Activated naive CD4-positive, alpha-beta T cell treated with anti-CD3 and anti-CD28 coated beads, Interleukin-2, amount 50 U/mL, for 16 hours (primary cell): Measurements from ENCODE around the gene YES1.

Experiments
- DNase-seq: peaks from one replicate; pipeline ENCODE4 v3.0.0-alpha.2; 2020

Gene YES1

GRCh38 chr18:811892-812375, at the start of gene YES1:
TSS of gene YES1 (minus strand) at chr18:812242. CDS start at chr18:756827, 55,415 bp downstream.
- peak; percentile 65 for DNase-seq

DNA sequence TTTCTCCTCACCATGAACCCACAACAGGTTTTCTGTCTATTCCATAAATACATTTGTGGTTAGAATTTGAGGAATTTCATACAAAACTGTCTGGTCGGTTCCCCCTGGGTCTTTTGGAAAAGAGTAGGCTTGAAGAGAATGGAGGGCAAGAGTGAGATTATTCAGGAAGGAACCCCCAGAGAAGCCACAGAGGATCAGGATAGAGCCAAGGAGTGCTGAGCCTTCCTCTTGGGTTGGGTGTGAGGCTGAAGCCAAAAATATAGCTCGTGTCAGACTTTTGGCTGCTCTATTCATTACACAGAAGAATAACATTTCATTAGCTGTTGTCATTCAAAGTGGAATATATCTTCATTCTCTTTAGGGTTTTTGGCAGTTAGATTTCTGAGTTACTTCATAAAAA, 45.9 kb upstream of the YES1 start:
- DNase-seq: no peak

GRCh38 chr18:853471-853870, 41.4 kb upstream of the YES1 start:
- DNase-seq: no peak

- no peak for DNase-seq
Measured at GRCh38 chr18:850960-851359, 38.9 kb upstream of the YES1 start.

DNA sequence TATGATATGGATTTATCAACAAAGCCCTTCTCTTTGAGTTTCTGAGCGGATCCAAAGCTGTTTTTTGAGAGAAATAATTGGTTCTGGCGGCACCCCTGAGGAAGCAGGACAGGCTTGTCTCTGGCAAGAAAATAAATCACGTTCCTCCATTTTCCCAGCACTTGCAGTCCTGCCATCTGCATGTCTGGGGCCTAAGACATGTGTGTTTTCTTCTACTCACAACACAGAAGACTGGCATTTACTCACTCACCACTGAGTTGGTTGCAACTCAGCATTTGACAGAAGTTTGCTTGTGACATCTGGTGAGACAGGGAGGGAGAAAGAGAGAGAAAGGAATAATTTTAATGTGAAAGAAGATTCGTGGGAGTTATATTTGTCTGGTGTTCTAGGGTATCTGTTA, 37.0 kb upstream of the YES1 start:
- DNase-seq: no peak

GRCh38 chr18:848062-848861, 36.2 kb upstream of the YES1 start:
- DNase-seq: no peak

DNA sequence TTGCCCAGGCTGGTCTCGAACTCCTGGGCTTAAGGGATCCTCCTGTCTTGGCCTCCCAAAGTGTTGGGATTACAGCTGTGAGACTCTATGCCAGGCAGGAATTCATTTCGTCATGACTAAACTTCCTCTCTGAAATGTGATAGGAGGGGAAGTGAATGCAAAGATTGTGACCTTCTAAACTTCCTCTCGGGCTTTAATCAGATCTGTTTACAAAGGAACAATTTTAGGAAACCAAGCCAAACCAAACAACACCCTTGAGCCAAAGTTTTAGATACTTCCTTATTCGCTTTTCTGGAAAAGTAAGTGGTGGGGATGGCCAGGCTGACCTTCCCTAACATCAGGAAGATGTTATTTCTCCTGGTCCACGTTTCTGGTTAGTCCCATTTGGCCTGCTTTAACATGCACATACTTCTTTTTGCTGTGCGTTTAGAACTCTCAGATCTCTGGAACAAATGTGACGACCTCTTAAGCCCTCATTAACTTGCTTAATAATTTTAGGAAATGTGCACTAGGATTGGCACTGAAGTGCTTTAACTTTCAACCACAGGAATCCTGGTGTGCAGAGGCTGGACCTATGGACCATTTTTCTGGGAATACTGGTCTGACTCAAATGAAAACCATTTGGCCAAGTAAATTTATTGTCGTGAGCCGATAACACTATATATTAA, 33.2 kb upstream of the YES1 start:
- no peak for DNase-seq

- DNase-seq: no peak
Measured at GRCh38 chr18:841647-842370, 29.8 kb upstream of the YES1 start.

DNA sequence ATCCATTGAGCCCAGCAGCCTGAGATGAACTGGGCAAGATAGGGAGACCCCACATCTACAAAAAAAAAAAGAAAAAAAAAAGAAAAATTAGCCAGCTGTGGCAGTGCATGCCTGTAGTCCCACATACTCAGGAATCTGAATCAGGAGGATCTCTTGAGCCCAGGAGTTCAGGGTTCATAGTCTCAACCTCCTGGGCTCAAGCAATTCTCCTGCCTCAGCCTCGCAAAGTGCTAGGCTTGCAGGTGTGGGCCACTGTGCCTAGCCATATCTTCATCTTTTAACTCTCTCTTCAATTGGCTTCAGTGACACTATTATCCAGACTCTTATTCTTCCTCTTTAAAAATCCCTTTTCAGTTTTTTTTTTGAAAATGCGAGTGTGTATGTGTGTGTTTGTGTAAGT, 28.5 kb upstream of the YES1 start:
- no peak for DNase-seq

DNA sequence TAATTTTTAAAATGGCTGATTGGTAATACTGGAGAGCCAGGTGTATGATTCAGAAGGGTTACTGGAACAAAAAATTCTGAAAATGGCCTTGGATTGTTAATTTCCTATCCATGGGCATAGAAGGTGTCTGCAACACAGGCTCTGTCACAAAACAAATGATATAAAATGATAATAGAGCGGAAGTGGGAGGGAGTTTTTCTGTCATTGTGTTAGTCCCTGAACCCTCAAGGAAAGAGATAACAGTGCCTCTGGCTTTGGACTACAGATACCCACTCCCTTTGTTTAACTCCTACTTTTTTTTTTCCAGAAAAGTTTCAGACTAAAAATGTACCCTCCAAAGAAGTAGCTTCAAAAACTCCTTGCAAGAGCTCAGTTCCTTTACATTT, 28.0 kb upstream of the YES1 start:
- DNase-seq: no peak

DNA sequence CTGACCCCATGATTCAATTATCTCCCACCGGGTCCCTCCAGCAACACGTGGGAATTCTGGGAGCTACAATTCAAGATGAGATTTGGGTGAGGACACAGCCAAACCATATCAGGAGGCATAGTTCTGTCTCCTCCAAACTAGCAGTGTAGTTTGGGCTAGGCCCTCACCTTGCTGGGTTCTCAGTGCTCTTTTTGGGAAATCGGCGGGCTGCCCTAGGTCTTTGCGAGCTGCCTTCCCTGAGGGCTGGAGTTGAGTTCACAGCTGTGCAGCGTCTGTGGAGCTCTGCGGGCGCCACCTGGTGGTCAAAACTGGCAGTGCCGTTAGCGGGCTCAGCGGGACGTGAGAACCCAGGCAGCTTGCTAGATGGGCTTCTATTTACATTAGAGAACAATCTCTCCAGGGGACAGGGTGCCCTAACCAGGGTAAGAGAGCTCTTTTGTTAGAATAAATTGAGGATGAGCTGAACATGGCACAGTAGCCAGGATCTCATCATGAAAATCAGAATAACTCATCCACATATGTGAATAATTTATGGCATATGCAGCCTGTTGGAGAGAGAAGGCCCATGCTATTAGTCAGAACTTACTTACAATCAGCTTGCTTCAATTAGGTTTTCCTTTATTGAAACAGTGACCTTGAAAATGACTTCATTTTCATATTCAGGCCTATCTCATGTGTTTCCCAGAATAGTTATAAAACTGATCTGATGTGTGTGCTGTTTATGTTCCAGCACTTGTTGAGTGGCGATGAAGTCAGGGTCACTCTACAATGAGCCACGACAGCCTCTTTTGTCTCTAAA, 27.4 kb upstream of the YES1 start:
- peak; percentile 88 for DNase-seq

DNA sequence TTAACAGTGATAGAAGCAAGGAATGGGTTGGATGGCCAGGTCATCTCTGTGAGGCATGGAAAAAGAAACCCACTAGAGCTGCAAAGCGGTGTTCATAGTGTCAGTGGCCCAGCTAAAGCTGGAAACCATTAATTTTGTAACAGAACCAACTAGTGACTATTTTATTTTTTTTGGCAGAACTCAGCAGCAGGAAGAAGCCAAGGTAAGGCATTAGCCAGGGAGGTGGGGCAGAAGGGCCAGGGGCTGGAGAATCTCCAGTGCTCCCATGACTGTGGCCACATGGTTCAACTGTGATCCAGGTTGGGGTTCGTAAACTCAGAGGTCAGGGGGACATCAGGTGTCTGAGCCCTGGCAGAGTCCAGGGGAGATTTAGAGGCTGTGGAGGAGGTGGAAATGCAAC, 25.9 kb upstream of the YES1 start:
- no peak for DNase-seq

- no peak for DNase-seq
Measured at GRCh38 chr18:834082-834720, 22.2 kb upstream of the YES1 start.

DNA sequence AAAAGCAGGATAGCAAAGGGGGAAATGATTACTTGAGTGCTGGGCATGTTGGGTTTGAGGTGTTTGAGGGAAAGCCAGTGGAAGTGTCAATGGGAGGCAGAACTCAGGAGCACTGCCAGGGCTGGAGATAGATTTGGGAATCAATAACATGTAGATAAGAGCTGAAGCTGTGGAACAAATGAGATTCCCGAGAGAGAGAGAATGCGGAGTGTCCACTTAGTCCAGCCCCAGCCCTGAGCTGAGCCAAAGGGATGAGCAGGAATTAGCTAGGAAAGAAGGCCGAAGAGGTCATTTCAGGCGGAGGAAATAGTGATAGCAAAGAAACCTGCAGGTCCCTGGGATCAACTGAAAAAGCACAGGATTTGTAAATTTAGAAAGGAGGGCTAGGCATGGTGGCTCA, 21.2 kb upstream of the YES1 start:
- DNase-seq: no peak

DNA sequence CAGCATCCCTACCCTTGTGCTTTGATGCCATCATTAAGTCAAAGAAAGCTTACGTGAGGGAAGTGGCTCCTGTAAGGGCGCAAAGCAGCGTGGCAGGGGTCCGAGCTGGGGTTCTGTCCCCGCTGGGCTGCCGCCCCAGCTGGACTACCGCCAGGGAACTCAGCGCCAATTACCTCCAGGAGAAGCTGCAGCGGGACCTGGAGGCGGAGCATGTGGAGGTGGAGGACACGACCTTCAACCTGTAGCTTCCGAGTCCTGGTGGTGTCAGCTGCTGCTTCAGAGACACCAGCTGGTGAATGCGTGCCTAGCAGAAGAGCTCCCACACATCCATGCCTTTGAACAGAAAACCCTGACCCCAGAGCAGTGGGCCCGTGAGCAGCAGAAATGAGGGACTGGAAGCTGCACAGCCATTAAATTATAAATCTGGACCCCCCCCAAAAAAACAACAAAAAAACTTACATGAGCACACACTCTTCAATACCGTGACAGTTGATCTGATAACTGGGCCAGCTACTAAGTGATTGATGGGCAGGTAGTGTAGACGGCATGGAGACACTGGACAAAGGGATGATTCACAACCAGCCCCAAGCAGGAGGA, 20.1 kb upstream of the YES1 start:
- DNase-seq: no peak

GRCh38 chr18:830315-830901, 18.4 kb upstream of the YES1 start:
- no peak for DNase-seq

DNA sequence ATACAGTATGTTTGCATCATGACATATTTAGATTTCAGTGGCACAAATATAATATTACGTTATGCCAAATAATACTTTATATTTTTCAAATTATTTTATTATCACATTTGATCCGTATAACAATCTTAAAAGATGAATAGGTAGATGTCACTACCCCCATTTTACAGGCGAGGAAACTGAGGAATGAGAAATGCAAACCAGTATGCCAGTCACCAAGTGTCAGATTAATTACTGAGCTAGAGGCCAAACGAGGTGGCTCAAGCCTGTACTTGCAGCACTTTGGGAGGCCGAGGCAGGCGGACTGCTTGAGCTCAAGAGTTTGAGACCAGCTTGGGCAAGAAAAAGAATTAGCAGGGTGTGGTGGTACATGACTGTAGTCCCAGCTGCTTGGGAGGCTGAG, 17.4 kb upstream of the YES1 start:
- no peak for DNase-seq

DNA sequence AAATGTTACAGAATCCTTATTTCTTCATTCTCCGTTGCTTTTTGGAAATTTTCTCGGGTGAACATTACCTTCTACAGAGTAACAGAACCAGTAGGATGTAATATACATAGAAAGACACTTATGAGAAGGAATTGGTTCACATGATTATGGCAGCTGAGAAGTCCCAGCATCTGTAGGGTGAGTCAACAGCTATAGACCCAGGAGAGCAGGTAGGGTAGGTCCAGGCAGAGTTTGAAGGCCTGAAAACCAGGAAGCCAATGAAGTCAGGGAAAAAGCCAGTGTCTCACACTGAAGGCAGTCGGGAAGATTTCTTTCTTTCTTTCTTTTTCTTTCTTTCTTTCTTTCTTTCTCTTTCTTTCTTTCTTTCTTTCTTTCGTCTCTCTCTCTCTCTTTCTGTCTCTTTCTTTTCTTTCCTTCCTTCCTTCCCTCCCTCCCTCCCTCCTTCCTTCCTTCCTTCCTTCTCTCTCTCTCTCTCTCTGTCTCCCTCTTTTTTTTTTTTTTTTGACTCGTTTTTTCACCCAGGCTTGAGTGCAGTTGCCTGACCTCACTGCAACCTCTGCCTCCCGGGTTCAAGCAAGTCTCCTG, 15.1 kb upstream of the YES1 start:
- DNase-seq: no peak

DNA sequence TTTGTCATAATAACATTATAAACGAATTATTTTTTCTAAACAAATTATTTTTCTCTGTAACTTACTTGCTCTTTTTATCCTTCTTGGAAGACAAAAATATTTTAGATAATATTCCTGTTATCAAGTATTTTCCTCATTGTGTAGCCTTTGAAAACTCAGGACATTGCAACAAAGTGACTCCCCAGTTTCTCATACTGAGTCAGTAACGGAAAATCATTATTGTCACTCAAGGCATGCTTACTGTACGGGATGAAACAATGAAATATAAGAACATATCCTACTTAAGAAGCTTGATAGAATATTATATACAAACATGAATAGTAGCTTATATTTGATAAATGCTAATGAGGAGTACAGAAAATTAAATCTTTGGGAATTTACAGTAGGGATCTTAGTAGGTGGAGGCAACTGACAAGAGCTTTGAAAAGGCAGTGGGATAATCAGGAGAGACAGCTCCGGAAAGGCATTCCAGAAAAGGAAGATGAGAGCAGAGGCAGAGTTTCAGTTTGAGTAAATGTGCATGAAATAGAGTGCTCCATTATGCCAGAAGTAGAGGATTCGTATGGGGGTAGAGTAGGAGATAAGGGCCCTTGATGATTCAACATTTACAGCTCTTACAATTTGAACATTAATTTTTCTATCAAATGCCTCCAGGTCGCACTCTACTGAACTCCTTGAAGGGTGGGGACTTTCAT, 14.0 kb upstream of the YES1 start:
- DNase-seq: no peak

- no peak for DNase-seq
Measured at GRCh38 chr18:824179-824578, 12.1 kb upstream of the YES1 start.
